GM19328 (cell line): Measurements from ENCODE around the gene ATP13A2.

Experiments used
- ATAC-seq: cut with Tn5 transposase; IDR thresholded peaks from one replicate; pipeline ENCODE4 v1.9.1; 2021; ENCODE audit warnings: mild to moderate bottlenecking, moderate library complexity; ENCODE audit not compliant: unreplicated experiment

Gene ATP13A2

DNA sequence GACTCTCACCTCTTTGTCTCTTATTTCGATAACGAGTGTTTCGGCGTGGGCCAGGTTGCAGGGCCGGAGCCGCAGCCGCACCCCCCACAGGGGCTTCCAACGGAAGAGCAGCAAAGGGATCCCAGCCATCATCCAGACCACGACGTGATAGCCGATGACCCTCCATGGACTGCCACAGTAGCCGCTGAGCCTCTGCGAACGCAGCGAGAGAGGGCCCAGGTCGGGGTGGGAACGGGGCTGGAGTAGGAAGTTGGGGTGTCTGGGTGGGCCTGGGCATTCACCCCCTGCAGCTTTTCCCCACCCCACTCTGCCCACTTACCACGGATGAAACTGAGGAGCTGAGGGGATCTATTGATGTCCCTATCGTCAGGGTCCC is 6.4 kb downstream of the ATP13A2 start:
- no peak for ATAC-seq

DNA sequence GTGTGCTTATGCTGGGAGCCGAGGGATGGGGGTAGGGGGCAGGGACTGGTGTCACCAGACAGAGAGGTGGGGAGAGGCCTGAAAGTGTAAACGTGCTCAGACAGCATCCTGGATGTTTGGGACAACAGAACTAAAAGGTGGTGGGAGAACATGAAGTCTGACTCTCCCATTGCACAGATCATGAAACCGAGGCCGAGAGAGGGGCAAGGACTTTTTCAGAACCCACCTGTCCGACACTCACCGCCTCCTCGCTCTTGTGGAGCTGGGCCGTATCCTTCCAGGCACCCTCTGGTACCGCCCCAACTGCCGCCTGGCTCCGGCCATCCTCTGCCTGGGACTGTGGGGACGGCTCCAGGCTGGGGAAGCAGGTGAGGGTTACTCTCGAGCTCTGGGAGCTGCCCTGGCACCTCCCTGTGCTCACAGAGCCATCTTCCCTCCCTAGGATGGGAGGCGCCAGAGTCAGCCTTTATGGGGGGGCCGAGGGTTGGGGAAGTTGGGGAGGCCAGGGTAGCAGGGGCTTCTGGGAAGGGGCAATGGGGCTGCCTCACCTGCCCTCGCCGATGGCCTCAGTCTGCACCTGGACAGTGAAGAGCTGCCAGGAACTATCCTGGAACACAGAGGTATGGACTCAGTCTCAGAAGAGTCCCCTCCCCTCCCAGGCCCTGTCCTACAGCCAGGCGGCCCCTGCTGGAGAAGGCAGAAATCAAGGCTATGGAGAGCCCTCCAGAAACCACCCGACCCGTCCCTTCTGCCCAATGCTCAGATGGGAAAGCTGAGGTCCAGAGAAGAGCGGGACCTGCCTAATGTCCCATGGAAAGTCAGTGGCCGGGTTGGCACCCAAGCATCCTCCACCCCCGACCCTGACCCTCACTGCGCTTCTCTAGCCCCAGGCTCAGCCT is 7.0 kb downstream of the ATP13A2 start:
- no peak for ATAC-seq

DNA sequence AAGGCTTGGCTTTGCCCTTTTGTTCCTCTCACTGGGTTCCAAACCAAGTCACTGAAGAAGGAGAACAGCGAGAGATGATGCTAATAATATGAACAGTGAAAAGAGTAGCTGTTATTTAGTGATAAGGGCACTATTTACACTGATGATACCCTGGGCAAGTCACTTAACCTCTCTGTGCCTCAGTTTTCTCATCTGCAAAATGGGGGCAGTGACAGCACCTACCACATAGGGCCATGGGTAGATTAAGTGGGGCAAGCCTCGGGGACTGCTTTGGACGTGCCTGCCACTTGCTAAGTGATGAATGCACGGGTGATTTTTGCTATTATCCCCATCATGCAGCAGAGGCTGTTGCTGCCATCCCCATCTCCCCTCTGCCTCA is 9.2 kb downstream of the ATP13A2 start:
- ATAC-seq: no peak

- ATAC-seq: no peak
Observed at GRCh38 chr1:17001760-17002523, 9.8 kb downstream of the ATP13A2 start.

DNA sequence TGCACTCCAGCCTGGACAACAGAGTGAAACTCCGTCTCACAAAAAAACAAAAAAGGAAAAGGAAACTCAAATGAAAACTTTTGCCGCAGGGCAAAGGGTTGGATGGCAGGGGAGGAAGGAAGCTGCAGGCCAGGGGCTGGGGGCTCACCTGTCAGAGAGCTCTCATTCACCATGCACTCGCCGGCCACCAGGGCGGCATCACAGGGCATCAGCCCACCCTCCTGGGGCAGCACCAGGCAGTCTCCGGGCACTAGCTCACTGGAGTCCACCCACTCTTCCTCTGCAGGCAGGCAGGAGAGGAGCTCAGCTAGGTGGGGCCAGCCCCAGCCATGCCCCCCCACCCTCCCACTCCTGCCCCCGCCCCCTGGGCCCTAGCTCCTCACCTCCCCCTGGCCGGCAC is 11.9 kb downstream of the ATP13A2 start:
- no peak for ATAC-seq

GRCh38 chr1:16998589-16998988 is 13.1 kb downstream of the ATP13A2 start:
- no peak for ATAC-seq

GRCh38 chr1:16996845-16997244 is 14.9 kb downstream of the ATP13A2 start:
- no peak for ATAC-seq

- ATAC-seq: no peak
Observed at GRCh38 chr1:16993521-16994038, 18.1 kb downstream of the ATP13A2 start.

GRCh38 chr1:16992675-16993074 is 19.1 kb downstream of the ATP13A2 start:
- ATAC-seq: no peak

DNA sequence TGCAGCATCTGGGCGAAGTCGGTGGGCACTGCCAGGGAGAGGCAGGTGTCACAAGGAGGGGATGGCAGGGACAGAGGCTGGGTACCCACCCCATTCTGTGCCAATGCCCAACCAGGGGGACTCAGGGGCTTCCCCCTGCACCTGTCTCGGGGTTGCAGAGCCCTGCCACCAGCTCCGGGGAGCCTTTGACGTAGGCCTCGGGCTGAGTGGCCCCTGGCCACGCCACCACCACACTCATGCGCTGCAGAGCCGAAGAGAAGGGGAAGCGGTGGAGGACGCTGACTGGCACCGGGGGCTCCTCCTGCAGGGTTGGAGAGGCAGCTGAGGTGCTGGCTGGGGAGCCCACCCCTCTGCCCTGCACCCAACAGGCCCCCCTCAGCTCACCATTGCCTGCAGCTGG is 19.6 kb downstream of the ATP13A2 start:
- ATAC-seq: no peak

- no peak for ATAC-seq
Observed at GRCh38 chr1:16991571-16991970, 20.2 kb downstream of the ATP13A2 start.

- ATAC-seq: no peak
Observed at GRCh38 chr1:16989676-16990391, 21.9 kb downstream of the ATP13A2 start.

GRCh38 chr1:16988210-16988609 is 23.5 kb downstream of the ATP13A2 start:
- no peak for ATAC-seq

GRCh38 chr1:16986962-16987361 is 24.8 kb downstream of the ATP13A2 start:
- ATAC-seq: no peak

- no peak for ATAC-seq
Observed at GRCh38 chr1:16986560-16986959, 25.2 kb downstream of the ATP13A2 start.

DNA sequence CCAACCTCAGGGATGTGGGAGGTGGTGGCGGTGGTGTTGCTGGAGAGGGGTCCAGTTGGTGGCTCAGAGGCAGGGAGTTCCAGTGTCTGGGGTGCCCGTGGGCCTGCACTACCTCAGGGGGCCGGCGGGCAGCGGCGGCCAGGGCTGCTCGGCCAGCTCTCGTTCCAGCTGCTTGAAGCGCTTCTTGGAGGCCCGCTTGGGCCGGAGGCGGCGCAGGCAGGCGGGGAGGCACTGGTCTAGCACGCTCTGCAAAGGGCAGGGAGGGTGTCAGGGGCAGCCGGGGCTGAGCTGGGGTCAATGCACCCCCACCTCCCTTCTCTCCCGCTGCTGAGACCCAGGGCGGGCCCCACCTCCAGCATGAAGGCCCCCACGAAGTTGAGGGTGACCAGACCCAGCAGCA is 25.6 kb downstream of the ATP13A2 start:
- ATAC-seq: no peak

DNA sequence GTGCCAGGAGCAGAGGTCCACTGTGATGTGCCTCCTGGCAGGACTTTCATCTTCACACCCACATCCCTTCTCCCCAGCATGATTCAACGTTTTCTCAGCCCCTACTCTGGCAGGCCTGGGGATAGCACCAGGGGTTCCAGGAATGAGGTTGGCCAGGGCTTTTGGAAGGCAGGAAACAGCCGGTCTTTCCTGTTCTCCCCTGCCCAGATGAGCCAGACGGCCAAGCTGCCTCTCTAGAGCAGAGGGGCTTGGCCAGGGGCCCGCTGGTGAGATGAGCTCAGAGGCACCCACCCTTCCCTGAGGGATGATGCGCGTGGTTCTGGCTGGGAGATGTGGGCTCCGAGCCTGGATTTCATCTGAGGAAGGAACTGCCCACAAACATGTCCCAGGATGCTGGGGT is 27.0 kb downstream of the ATP13A2 start:
- no peak for ATAC-seq

DNA sequence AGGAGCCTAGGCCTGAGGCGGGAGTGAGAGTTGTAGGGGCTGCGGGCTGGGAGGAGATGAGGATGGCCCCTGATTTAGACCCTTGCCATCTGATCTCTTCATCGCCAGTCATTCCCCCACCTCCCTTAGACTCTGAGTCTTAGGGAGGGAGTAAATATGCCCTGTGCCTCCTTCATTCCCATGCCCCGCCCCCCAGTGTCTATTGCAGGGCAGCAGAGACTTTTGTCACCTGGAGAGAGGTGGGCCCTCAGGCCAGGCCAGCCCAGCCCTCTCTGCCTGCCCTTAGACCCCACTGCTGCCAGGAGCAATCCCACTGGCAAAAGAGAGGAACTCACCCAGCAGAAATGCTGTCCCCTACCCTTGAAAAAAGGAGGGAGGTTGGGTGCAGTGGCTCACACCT is 28.1 kb downstream of the ATP13A2 start:
- no peak for ATAC-seq

DNA sequence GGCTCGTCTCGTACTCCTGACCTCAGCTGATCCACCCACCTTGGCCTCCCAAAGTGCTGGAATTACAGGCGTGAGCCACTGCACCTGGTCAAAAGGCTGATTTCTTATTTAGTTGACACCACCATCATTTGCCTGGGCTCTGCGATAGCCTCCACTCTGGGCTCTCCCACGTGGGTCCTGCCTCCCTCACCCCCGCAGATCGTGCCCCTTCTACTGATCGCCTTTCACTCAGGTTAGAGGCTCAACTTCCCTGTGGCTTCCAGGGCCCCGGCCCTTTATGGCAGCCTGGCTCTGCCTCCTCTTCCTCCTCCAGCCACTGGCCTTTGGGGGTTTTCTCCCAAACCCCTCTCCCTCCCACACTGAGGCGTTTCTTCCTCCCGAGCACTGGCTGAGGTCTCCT is 28.8 kb downstream of the ATP13A2 start:
- no peak for ATAC-seq

GRCh38 chr1:16981269-16981849 is 30.4 kb downstream of the ATP13A2 start:
- ATAC-seq: no peak
